ENCODE data around the gene PCOLCE2. TPM values are rescaled to one million over a fixed set of nuclear protein-coding genes. Genes with fewer than 3 reads are reported as not detected.

PCOLCE2 gene
- total and polyA plus RNA-seq, 4 donors = 9.1 to 17.2 (median 13.3) TPM

DNA sequence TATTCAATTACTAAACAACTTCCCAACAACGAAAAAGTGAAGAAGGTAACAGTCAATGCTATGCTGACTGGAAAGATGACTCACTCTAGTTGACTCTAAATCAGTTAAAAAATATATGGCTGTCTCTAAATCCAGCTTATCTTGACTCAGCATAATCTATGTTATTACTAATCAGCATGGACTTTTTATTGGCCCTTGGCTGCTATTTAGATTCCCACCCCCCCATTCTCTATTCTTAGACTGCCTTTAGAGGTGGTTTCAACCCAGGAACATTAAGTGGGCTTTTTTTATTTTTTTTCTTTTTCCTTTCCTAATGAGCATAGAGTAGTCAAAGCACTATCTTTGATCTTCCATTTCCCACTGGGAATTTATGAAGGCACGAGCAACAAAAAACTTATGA is 1.9 kb downstream of the PCOLCE2 start:
- 80% methylated on average over 2 of the region's 2 CpGs for WGBS
- Histone ChIP-seq H3K4me1 (ENCODE audit: control insufficient read depth in 4 of 4, insufficient read depth in 4 of 4, low read length in 3 of 4) (peaks cover 2 to 12% (median 5%) of the 10 kb centered on the region in 4 donors), H3K4me3 (ENCODE audit: low read depth in 1 of 3, low read length in 3 of 3) (no peak overlapping the region), H3K9ac (ENCODE audit: low read depth in 1 of 2, low read length in 2 of 2) (no peak overlapping the region), H3K36me3 (ENCODE audit: control insufficient read depth in 4 of 4, insufficient read depth in 3 of 4, low read depth in 1 of 4, low read length in 3 of 4) (peaks cover 0 to 3% (median 0%) of the 10 kb centered on the region in 4 donors), H3K9me3 (ENCODE audit: control insufficient read depth in 4 of 4, low read length in 3 of 4) (no peaks in the 10 kb centered on the region), H3K27ac (ENCODE audit: low read depth in 1 of 2, low read length in 2 of 2) (no peak overlapping the region), H3K27me3 (ENCODE audit: control insufficient read depth in 4 of 4, insufficient read depth in 4 of 4, low read length in 3 of 4) (peaks cover 0 to 2% (median 0%) of the 10 kb centered on the region in 4 donors)
- DNase-seq (ENCODE audit: low spot score) = no peak
- TF ChIP-seq YY1 (IDR thresholded peaks at IDR 0.05) (no peak), HNF4G (IDR thresholded peaks at IDR 0.05) (no peak), NR2F2 (IDR thresholded peaks at IDR 0.05) (no peak), GABPA (IDR thresholded peaks at IDR 0.05 in 1 of 2, conservative IDR thresholded peaks at IDR 0.05 in 1 of 2) (no peak)
- TF ChIP-seq, protein P1, sequence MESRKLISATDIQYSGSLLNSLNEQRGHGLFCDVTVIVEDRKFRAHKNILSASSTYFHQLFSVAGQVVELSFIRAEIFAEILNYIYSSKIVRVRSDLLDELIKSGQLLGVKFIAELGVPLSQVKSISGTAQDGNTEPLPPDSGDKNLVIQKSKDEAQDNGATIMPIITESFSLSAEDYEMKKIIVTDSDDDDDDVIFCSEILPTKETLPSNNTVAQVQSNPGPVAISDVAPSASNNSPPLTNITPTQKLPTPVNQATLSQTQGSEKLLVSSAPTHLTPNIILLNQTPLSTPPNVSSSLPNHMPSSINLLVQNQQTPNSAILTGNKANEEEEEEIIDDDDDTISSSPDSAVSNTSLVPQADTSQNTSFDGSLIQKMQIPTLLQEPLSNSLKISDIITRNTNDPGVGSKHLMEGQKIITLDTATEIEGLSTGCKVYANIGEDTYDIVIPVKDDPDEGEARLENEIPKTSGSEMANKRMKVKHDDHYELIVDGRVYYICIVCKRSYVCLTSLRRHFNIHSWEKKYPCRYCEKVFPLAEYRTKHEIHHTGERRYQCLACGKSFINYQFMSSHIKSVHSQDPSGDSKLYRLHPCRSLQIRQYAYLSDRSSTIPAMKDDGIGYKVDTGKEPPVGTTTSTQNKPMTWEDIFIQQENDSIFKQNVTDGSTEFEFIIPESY (IDR thresholded peaks at IDR 0.05) = no peak

DNA sequence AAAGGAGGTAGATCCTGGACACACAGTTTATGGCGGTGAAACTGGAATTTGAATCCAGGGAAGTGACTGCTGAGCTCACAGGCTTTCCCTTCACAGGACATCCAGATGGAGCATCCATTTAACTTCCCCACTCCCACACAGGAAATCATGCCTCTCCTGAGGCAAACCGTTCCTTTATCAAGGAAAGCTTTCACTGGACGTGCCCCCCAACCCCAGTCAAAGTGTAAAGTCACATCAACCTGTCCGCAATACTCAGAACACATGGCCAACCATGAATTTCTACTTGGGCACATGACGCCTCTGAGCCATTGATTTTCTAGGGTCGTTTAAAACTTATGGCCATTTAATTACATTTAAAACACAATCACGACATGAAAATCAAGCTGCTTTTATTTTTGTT is 2.9 kb downstream of the PCOLCE2 start:
- Histone ChIP-seq H3K9me3 (ENCODE audit: control insufficient read depth in 4 of 4, low read length in 3 of 4) (no peaks in the 10 kb centered on the region), H3K9ac (ENCODE audit: low read depth in 1 of 2, low read length in 2 of 2) (no peak overlapping the region), H3K4me3 (ENCODE audit: low read depth in 1 of 3, low read length in 3 of 3) (no peak overlapping the region), H3K27me3 (ENCODE audit: control insufficient read depth in 4 of 4, insufficient read depth in 4 of 4, low read length in 3 of 4) (peaks cover 0 to 2% (median 0%) of the 10 kb centered on the region in 4 donors), H3K36me3 (ENCODE audit: control insufficient read depth in 4 of 4, insufficient read depth in 3 of 4, low read depth in 1 of 4, low read length in 3 of 4) (peaks cover 0 to 3% (median 0%) of the 10 kb centered on the region in 4 donors), H3K4me1 (ENCODE audit: control insufficient read depth in 4 of 4, insufficient read depth in 4 of 4, low read length in 3 of 4) (peaks cover 2 to 12% (median 5%) of the 10 kb centered on the region in 4 donors), H3K27ac (ENCODE audit: low read depth in 1 of 2, low read length in 2 of 2) (no peak overlapping the region)
- DNase-seq (ENCODE audit: low spot score) = no peak
- WGBS = 89% methylated on average over 7 of the region's 7 CpGs
- TF ChIP-seq FOXA1 (IDR thresholded peaks at IDR 0.05) (no peak), HNF4A (conservative IDR thresholded peaks at IDR 0.05) (no peak), JUND (IDR thresholded peaks at IDR 0.05) (no peak), HNF4G (IDR thresholded peaks at IDR 0.05) (no peak), NR2F2 (IDR thresholded peaks at IDR 0.05) (no peak), RAD21 (IDR thresholded peaks at IDR 0.05) (no peak), RXRA (IDR thresholded peaks at IDR 0.05) (no peak), TAF1 (conservative IDR thresholded peaks at IDR 0.05) (no peak), FOXA2 (IDR thresholded peaks at IDR 0.05) (no peak), CTCF (IDR thresholded peaks at IDR 0.05; ENCODE audit: low read depth, low read length, missing input control) (no peak), GABPA (IDR thresholded peaks at IDR 0.05 in 1 of 2, conservative IDR thresholded peaks at IDR 0.05 in 1 of 2) (no peak), EGR1 (IDR thresholded peaks at IDR 0.05; ENCODE audit: low read depth in 2 of 2) (no peak), SP1 (IDR thresholded peaks at IDR 0.05) (no peak), YY1 (IDR thresholded peaks at IDR 0.05) (no peak)
- TF ChIP-seq, protein P1 (IDR thresholded peaks at IDR 0.05) = no peak
- TF ChIP-seq, protein P2, sequence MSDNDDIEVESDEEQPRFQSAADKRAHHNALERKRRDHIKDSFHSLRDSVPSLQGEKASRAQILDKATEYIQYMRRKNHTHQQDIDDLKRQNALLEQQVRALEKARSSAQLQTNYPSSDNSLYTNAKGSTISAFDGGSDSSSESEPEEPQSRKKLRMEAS (IDR thresholded peaks at IDR 0.05) = no peak
- TF ChIP-seq, protein P3, sequence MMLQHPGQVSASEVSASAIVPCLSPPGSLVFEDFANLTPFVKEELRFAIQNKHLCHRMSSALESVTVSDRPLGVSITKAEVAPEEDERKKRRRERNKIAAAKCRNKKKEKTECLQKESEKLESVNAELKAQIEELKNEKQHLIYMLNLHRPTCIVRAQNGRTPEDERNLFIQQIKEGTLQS (IDR thresholded peaks at IDR 0.05) = no peak
- TF ChIP-seq, protein P4, sequence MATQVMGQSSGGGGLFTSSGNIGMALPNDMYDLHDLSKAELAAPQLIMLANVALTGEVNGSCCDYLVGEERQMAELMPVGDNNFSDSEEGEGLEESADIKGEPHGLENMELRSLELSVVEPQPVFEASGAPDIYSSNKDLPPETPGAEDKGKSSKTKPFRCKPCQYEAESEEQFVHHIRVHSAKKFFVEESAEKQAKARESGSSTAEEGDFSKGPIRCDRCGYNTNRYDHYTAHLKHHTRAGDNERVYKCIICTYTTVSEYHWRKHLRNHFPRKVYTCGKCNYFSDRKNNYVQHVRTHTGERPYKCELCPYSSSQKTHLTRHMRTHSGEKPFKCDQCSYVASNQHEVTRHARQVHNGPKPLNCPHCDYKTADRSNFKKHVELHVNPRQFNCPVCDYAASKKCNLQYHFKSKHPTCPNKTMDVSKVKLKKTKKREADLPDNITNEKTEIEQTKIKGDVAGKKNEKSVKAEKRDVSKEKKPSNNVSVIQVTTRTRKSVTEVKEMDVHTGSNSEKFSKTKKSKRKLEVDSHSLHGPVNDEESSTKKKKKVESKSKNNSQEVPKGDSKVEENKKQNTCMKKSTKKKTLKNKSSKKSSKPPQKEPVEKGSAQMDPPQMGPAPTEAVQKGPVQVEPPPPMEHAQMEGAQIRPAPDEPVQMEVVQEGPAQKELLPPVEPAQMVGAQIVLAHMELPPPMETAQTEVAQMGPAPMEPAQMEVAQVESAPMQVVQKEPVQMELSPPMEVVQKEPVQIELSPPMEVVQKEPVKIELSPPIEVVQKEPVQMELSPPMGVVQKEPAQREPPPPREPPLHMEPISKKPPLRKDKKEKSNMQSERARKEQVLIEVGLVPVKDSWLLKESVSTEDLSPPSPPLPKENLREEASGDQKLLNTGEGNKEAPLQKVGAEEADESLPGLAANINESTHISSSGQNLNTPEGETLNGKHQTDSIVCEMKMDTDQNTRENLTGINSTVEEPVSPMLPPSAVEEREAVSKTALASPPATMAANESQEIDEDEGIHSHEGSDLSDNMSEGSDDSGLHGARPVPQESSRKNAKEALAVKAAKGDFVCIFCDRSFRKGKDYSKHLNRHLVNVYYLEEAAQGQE (IDR thresholded peaks at IDR 0.05) = no peak
